Measurements from ENCODE around the gene FADS6.

GRCh38 chr17:74878658-74879057, 14.8 kb downstream of the FADS6 start:
- TF ChIP-seq, protein P1, sequence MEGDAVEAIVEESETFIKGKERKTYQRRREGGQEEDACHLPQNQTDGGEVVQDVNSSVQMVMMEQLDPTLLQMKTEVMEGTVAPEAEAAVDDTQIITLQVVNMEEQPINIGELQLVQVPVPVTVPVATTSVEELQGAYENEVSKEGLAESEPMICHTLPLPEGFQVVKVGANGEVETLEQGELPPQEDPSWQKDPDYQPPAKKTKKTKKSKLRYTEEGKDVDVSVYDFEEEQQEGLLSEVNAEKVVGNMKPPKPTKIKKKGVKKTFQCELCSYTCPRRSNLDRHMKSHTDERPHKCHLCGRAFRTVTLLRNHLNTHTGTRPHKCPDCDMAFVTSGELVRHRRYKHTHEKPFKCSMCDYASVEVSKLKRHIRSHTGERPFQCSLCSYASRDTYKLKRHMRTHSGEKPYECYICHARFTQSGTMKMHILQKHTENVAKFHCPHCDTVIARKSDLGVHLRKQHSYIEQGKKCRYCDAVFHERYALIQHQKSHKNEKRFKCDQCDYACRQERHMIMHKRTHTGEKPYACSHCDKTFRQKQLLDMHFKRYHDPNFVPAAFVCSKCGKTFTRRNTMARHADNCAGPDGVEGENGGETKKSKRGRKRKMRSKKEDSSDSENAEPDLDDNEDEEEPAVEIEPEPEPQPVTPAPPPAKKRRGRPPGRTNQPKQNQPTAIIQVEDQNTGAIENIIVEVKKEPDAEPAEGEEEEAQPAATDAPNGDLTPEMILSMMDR (IDR thresholded peaks at IDR 0.05): no peak
- TF ChIP-seq POLR2A (IDR thresholded peaks at IDR 0.05): no peak

Measured in uterus (tissue), 2 donors.